Type B pancreatic cell (in vitro differentiated cells): ENCODE results near the gene GALNT10. TPM values are rescaled to one million over a fixed set of nuclear protein-coding genes. Genes with fewer than 3 reads are reported as not detected.

ENCODE experiments used
- DNase-seq: peaks from one replicate; pipeline ENCODE4 v3.0.0; 2021; ENCODE audit warnings: mixed read lengths; ENCODE audit not compliant: unreplicated experiment; ENCODE audit errors: extremely low spot score
- H3K27ac Mint-ChIP-seq: 2 replicates; pipeline ENCODE4 v1.8.0; 2021; ENCODE audit warnings: mild to moderate bottlenecking, mixed read lengths
- H3K27me3 Mint-ChIP-seq: 2 replicates; pipeline ENCODE4 v1.8.0; 2021; ENCODE audit warnings: mixed read lengths
- H3K36me3 Mint-ChIP-seq: 2 replicates; pipeline ENCODE4 v1.8.0; 2021; ENCODE audit warnings: mixed read lengths
- H3K4me1 Mint-ChIP-seq: one replicate; pipeline ENCODE4 v1.8.0; 2021; ENCODE audit warnings: mixed read lengths; ENCODE audit not compliant: unreplicated experiment
- H3K4me3 Mint-ChIP-seq: 2 replicates; pipeline ENCODE4 v1.8.0; 2021; ENCODE audit warnings: mild to moderate bottlenecking, mixed read lengths
- H3K9me3 Mint-ChIP-seq: 2 replicates; pipeline ENCODE4 v1.8.0; 2021; ENCODE audit warnings: mixed read lengths
- total RNA-seq: library from RNA; stranded (reverse); gene quantifications from 2 replicates; pipeline ENCODE4 v1.2.1, GENCODE V29; 2021; ENCODE audit warnings: low replicate concordance
- TF ChIP-seq, protein P1 (sequence below): fragments of 200-600 bp; sonication (generic); conservative IDR thresholded peaks from 2 replicates; pipeline ENCODE4 v1.5.0; 2021; ENCODE audit warnings: antibody characterized with exemption, mild to moderate bottlenecking

The GALNT10 gene
- total RNA-seq, 1 donor from 2014 or later = 23.0 TPM

- Mint-ChIP-seq H3K4me3 (no peak overlapping the region), H3K36me3 (no peaks in the 10 kb centered on the region), H3K9me3 (no peaks in the 10 kb centered on the region), H3K27ac (no peak overlapping the region), H3K4me1 (peaks cover 28% of the 10 kb centered on the region), H3K27me3 (peaks cover 79% of the 10 kb centered on the region)
- TF ChIP-seq, protein P1, sequence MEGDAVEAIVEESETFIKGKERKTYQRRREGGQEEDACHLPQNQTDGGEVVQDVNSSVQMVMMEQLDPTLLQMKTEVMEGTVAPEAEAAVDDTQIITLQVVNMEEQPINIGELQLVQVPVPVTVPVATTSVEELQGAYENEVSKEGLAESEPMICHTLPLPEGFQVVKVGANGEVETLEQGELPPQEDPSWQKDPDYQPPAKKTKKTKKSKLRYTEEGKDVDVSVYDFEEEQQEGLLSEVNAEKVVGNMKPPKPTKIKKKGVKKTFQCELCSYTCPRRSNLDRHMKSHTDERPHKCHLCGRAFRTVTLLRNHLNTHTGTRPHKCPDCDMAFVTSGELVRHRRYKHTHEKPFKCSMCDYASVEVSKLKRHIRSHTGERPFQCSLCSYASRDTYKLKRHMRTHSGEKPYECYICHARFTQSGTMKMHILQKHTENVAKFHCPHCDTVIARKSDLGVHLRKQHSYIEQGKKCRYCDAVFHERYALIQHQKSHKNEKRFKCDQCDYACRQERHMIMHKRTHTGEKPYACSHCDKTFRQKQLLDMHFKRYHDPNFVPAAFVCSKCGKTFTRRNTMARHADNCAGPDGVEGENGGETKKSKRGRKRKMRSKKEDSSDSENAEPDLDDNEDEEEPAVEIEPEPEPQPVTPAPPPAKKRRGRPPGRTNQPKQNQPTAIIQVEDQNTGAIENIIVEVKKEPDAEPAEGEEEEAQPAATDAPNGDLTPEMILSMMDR = no peak
- no peak for DNase-seq
Observed at GRCh38 chr5:154163327-154164248, 26.9 kb upstream of the GALNT10 start.

GRCh38 chr5:154164249-154164581, 26.3 kb upstream of the GALNT10 start:
- TF ChIP-seq, protein P1 = no peak
- Mint-ChIP-seq H3K36me3 (no peaks in the 10 kb centered on the region), H3K27me3 (peaks cover 74% of the 10 kb centered on the region), H3K4me3 (no peak overlapping the region), H3K4me1 (peaks cover 28% of the 10 kb centered on the region), H3K9me3 (no peaks in the 10 kb centered on the region), H3K27ac (no peak overlapping the region)
- no peak for DNase-seq

- Mint-ChIP-seq H3K4me1 (peaks cover 28% of the 10 kb centered on the region), H3K9me3 (peaks cover 7% of the 10 kb centered on the region), H3K27me3 (peaks cover 76% of the 10 kb centered on the region), H3K36me3 (no peaks in the 10 kb centered on the region), H3K27ac (peak overlapping the region; percentile 36), H3K4me3 (no peak overlapping the region)
- TF ChIP-seq, protein P1 = no peak
- DNase-seq = no peak
Observed at GRCh38 chr5:154165886-154166285, 24.6 kb upstream of the GALNT10 start.

DNA sequence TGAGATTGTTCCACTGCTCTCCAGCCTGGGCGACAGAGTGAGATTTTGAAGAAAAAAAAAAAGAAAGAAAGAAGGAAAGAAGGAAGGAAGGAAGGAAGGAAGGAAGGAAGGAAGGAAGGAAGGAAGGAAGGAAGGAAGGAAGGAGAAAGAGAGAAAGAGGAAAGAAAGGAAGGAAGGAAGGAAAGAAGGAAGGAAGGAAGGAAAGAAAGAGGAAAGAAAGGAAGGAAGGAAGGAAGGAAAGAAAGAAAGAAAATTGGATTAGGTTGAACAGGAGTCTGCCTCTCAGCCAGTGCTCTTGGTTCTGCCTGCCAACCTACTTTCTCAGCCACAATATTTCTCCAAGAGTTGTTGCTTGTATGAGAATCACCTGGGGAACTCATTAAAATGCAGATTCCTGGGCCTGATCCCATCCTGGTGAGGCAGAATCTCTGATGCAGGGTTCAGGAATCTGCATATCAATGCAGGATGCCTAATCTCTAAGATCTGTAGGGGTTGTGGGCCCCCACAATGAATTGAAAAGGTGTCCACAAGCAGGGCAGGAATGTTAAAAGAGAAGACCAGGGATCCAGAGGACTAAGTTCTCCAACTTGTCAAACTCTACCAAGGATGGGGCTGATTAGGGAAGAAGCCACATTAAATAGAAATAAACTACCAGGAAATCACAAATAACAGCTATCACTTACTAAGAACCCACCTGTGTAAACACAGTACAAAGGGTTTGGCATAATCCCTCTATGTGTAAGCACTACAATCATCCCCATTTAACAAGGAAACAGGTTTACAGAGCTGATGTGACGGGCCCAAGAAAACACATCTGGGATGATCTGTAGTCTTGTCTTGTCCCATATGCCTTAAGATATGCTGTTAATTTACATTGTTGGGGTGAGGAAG, 23.4 kb upstream of the GALNT10 start:
- Mint-ChIP-seq H3K4me1 (peaks cover 26% of the 10 kb centered on the region), H3K27me3 (peaks cover 70% of the 10 kb centered on the region), H3K36me3 (no peaks in the 10 kb centered on the region), H3K27ac (no peak overlapping the region), H3K4me3 (no peak overlapping the region), H3K9me3 (peaks cover 7% of the 10 kb centered on the region)
- no peak for DNase-seq
- TF ChIP-seq, protein P1 = no peak

DNA sequence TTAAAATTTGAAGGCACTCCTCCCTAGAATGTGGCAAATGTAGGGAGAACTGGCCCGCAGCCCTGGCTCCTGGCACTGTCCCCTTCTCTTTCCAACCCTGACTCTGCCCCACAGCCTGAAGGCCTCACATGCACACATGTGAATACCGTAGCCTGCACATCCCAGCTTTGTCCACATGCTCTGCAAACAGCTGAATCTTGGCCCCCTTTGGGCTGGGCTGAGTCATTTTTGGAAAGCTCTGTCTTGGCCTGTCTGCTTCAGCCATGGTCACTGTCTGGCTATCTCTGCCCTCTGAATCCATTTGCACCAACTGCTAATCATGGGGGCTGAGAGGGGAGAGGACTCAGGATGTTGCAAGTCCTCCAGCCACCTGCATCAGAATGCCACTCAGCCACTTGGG, 22.1 kb upstream of the GALNT10 start:
- no peak for DNase-seq
- TF ChIP-seq, protein P1 = no peak
- peaks cover 7% of the 10 kb centered on the region for H3K9me3 Mint-ChIP-seq
- peaks cover 69% of the 10 kb centered on the region for H3K27me3 Mint-ChIP-seq
- H3K27ac Mint-ChIP-seq = no peak overlapping the region
- peaks cover 19% of the 10 kb centered on the region for H3K4me1 Mint-ChIP-seq
- H3K36me3 Mint-ChIP-seq = no peaks in the 10 kb centered on the region
- H3K4me3 Mint-ChIP-seq = no peak overlapping the region
